ENCODE measurements around the gene CTNNAL1. TPM values are rescaled to one million over a fixed set of nuclear protein-coding genes. Genes with fewer than 3 reads are reported as not detected.
"Not testable (repeated sequence)": the region's sequence is repeated elsewhere in the genome, so short reads cannot be mapped to it uniquely, and the experiment has no call there.

CTNNAL1 gene, protein sequence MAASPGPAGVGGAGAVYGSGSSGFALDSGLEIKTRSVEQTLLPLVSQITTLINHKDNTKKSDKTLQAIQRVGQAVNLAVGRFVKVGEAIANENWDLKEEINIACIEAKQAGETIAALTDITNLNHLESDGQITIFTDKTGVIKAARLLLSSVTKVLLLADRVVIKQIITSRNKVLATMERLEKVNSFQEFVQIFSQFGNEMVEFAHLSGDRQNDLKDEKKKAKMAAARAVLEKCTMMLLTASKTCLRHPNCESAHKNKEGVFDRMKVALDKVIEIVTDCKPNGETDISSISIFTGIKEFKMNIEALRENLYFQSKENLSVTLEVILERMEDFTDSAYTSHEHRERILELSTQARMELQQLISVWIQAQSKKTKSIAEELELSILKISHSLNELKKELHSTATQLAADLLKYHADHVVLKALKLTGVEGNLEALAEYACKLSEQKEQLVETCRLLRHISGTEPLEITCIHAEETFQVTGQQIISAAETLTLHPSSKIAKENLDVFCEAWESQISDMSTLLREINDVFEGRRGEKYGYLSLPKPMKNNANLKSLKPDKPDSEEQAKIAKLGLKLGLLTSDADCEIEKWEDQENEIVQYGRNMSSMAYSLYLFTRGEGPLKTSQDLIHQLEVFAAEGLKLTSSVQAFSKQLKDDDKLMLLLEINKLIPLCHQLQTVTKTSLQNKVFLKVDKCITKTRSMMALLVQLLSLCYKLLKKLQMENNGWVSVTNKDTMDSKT
- polyA plus RNA-seq (2011; rRNA removed) = 60.6 and 82.7 TPM in 2 replicates
- 14.5 and 29.0 TPM in 2 replicates for polyA minus RNA-seq (2011; rRNA and poly(A)+ RNA removed)

DNA sequence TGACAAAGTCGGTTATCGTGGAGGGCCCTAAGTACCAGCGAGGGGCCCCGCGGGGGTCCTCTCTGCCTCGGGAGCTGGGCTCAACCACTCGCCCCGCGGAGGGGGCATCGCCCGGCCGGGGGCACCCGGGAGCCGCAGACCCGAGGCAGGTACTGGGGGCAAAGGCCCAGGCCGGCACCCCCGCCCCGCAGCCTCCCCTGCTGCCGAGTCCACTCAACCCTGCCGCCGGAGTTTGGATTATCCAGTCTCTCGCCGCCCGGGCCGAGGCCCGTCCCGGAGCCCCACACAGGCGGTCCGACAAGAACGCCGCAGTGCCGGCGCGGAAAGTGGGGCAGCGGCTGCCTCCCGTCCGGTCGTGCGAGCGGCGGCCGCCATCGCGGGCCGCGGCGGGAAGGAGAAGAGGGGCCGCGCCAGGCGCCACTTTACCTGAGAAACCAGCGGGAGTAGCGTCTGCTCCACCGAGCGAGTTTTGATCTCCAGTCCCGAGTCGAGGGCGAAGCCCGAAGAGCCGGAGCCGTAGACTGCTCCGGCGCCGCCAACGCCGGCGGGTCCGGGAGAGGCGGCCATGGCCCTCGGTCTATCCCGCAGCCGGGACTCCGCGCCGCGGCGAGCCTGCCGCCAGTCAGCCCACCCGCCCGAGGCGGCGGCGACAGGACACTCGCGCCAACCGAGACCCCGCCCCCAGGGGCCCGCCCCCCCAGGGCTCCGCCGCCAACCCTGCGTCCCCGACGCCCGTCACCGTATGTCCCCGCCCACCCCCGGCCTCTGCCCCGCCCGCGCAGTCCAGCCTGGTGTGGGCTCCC, at the start of gene CTNNAL1:
CTNNAL1 (minus strand) TSS at position 624 of the 803 bp plus-strand sequence; CDS start at position 567, 57 bp downstream.
- H3K4me3 ChIP-seq (ENCODE audit: low read depth, low read length) = peak within 1 kb of the TSS; percentile 82
- DNase-seq (ENCODE audit: low read depth, low spot score) = peak; percentile 54
- CTCF ChIA-PET = no interaction called here
- POLR2A ChIA-PET = interaction anchor here (1.0 kb wide), 3 partner anchors 21 to 106 kb away, joined by 3 to 6 read pairs (median 3); partner anchors contain the start of gene TMEM245
- H3K27ac ChIP-seq (ENCODE audit: low read depth, low read length) = peak within 1 kb of the TSS; percentile 88
- H3K9me3 ChIP-seq (ENCODE audit: control insufficient read depth, insufficient read depth, low read length) = no peaks in the 10 kb centered on the region
- TF ChIP-seq, protein P1, sequence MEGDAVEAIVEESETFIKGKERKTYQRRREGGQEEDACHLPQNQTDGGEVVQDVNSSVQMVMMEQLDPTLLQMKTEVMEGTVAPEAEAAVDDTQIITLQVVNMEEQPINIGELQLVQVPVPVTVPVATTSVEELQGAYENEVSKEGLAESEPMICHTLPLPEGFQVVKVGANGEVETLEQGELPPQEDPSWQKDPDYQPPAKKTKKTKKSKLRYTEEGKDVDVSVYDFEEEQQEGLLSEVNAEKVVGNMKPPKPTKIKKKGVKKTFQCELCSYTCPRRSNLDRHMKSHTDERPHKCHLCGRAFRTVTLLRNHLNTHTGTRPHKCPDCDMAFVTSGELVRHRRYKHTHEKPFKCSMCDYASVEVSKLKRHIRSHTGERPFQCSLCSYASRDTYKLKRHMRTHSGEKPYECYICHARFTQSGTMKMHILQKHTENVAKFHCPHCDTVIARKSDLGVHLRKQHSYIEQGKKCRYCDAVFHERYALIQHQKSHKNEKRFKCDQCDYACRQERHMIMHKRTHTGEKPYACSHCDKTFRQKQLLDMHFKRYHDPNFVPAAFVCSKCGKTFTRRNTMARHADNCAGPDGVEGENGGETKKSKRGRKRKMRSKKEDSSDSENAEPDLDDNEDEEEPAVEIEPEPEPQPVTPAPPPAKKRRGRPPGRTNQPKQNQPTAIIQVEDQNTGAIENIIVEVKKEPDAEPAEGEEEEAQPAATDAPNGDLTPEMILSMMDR (IDR thresholded peaks at IDR 0.05; ENCODE audit: low read depth, low read length) = no peak
- no peaks in the 10 kb centered on the region for H3K27me3 ChIP-seq (ENCODE audit: control insufficient read depth, insufficient read depth, low read length)

GRCh38 chr9:109062543-109062942, 49.2 kb upstream of the CTNNAL1 start:
- ChIA-PET POLR2A (no interaction called here), CTCF (interaction anchor here (1.3 kb wide), 1 partner anchor 20 kb away, joined by 3 read pairs; no protein-coding TSS in a partner anchor)
- Histone ChIP-seq H3K4me3 (ENCODE audit: low read depth, low read length) (no peak overlapping the region), H3K27me3 (ENCODE audit: control insufficient read depth, insufficient read depth, low read length) (no peaks in the 10 kb centered on the region), H3K27ac (ENCODE audit: low read depth, low read length) (no peak overlapping the region), H3K9me3 (ENCODE audit: control insufficient read depth, insufficient read depth, low read length) (no peaks in the 10 kb centered on the region)
- TF ChIP-seq, protein P1 (IDR thresholded peaks at IDR 0.05; ENCODE audit: low read depth, low read length) = no peak
- DNase-seq (ENCODE audit: low read depth, low spot score) = no peak

DNA sequence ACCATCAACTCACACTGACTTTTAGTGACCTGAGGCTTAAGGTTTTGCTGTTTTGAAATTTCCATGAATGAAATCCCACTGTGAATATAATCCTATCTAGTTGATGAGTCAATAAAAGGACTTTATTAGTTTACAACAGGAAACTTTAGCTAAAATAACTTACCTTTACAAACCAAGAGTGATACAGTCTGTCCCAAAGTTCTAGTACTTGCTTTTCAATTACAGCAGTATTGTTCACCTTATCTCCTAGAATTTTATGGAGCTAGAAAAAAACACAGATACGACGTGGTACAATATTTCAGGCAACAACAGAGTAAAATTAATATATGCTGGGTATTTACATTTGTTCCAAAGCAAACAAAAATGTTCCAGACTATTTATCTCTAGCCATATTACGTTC, 46.9 kb upstream of the CTNNAL1 start:
- POLR2A ChIA-PET = no interaction called here
- DNase-seq (ENCODE audit: low read depth, low spot score) = no peak
- TF ChIP-seq, protein P1 (IDR thresholded peaks at IDR 0.05; ENCODE audit: low read depth, low read length) = no peak
- H3K27ac ChIP-seq (ENCODE audit: low read depth, low read length) = no peak overlapping the region
- H3K9me3 ChIP-seq (ENCODE audit: control insufficient read depth, insufficient read depth, low read length) = no peaks in the 10 kb centered on the region
- no peaks in the 10 kb centered on the region for H3K27me3 ChIP-seq (ENCODE audit: control insufficient read depth, insufficient read depth, low read length)
- CTCF ChIA-PET = interaction anchor here (0.5 kb wide), 1 partner anchor 352 kb away, joined by 3 read pairs; no protein-coding TSS in a partner anchor
- no peak overlapping the region for H3K4me3 ChIP-seq (ENCODE audit: low read depth, low read length)

- H3K27ac ChIP-seq (ENCODE audit: low read depth, low read length); POLR2A ChIA-PET; CTCF ChIA-PET: not testable (repeated sequence)
Observed at GRCh38 chr9:109053121-109053520, 39.8 kb upstream of the CTNNAL1 start.

DNA sequence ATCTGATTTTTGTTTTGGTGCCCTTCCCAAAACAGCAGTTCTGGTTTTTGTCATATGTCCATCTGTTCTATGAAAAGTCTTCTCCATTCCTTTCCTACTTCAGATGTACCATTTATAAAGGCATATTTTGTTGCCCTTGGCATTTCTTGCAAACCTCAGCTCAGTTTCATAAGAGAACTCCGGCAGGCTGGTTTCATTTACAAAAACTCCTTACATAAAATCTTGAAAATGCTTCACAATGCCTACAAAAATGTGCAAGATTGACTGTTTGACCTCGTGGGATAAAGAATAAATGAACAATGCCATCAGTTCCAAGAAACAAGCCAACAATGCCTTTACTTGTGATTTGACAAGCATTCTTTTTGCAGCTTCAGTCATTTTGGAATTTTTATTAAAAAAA, 39.1 kb upstream of the CTNNAL1 start:
- Histone ChIP-seq H3K27me3 (ENCODE audit: control insufficient read depth, insufficient read depth, low read length) (no peaks in the 10 kb centered on the region), H3K4me3 (ENCODE audit: low read depth, low read length) (no peak overlapping the region), H3K27ac (ENCODE audit: low read depth, low read length) (no peak overlapping the region), H3K9me3 (ENCODE audit: control insufficient read depth, insufficient read depth, low read length) (no peaks in the 10 kb centered on the region)
- DNase-seq (ENCODE audit: low read depth, low spot score) = no peak
- CTCF ChIA-PET = no interaction called here
- POLR2A ChIA-PET = interaction anchor here (0.6 kb wide), 1 partner anchor 54 kb away, joined by 5 read pairs; no protein-coding TSS in a partner anchor
- TF ChIP-seq, protein P1 (IDR thresholded peaks at IDR 0.05; ENCODE audit: low read depth, low read length) = no peak

More at GRCh38 chr9:109053121-109053520, 39.8 kb upstream of the CTNNAL1 start:
- not testable (repeated sequence) for H3K27me3 ChIP-seq (ENCODE audit: control insufficient read depth, insufficient read depth, low read length); DNase-seq (ENCODE audit: low read depth, low spot score); H3K4me3 ChIP-seq (ENCODE audit: low read depth, low read length); H3K9me3 ChIP-seq (ENCODE audit: control insufficient read depth, insufficient read depth, low read length)

Measured in AG04450 (cell line).